CD4-positive, alpha-beta T cell treated with Interferon alpha-2 for 1 hour (primary cell): ENCODE measurements around the gene DOC2A.
A peak's percentile ranks its signal among the peaks of the same experiment; 100 is the strongest.
"Not testable (repeated sequence)": the region's sequence is repeated elsewhere in the genome, so short reads cannot be mapped to it uniquely, and the experiment has no call there.

Source experiments
- DNase-seq, 2 donors: peaks; one replicate each; pipeline ENCODE4 v3.0.0-alpha.2; 2020 to 2022

The DOC2A gene

GRCh38 chr16:29963021-29963743 lies 47.6 kb downstream of the DOC2A start:
- DNase-seq, result no peak

GRCh38 chr16:29962344-29962994 lies 48.4 kb downstream of the DOC2A start:
- DNase-seq, result peak in 1 of 2 donors; percentile 18

- DNase-seq, result peak; percentile 92 to 97
Observed at GRCh38 chr16:29961479-29962343, 49.1 kb downstream of the DOC2A start, which contains the start of gene TMEM219. Gene TMEM219, plus strand, starts transcription at chr16:29962079. Its CDS starts 1,065 bp downstream, at chr16:29963144.

- DNase-seq, result no peak
Observed at GRCh38 chr16:29961127-29961478, 49.7 kb downstream of the DOC2A start.

GRCh38 chr16:29959821-29960220 lies 51.0 kb downstream of the DOC2A start:
- not testable (repeated sequence) for DNase-seq

- DNase-seq, result no peak
Observed at GRCh38 chr16:29959293-29959692, 51.5 kb downstream of the DOC2A start.

GRCh38 chr16:29958756-29959155 lies 52.1 kb downstream of the DOC2A start:
- no peak for DNase-seq
